GM19463 (cell line): ENCODE measurements around the gene FAM229A.

Source experiments
- ATAC-seq: cut with Tn5 transposase; IDR thresholded peaks from one replicate; pipeline ENCODE4 v1.9.1; 2021; ENCODE audit warnings: mild to moderate bottlenecking, moderate library complexity; ENCODE audit not compliant: unreplicated experiment

FAM229A gene

DNA sequence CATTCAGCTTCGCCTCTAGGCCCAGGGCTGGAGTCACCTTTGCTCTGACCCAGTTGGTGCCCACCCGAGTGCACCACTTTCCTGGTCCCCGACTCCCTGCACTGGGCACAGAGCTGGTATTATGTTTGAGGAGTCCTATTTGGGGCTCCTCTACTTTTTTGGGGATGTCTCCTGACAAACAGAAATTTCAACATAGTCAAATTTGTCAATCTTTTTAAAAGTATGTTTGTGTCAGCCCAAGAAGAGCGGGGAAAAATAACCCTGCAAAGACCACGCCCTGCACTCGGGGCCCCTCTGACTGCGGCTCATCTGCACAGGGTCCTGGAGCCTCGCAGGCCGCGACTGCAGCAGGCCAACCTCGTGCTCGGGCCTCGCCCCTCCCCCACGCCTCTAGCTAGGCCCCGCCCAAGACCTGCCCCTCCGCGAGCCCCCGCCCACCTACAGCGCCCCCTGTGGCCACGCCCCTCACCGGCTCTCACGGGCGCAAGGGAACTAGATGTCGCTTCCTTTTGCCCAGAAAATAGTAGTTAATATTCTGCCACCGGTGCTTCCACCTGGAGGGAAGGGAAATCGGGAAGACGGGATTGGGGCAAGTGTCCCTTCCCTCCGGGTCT is 11.4 kb downstream of the FAM229A start:
- ATAC-seq = peak; percentile 36

DNA sequence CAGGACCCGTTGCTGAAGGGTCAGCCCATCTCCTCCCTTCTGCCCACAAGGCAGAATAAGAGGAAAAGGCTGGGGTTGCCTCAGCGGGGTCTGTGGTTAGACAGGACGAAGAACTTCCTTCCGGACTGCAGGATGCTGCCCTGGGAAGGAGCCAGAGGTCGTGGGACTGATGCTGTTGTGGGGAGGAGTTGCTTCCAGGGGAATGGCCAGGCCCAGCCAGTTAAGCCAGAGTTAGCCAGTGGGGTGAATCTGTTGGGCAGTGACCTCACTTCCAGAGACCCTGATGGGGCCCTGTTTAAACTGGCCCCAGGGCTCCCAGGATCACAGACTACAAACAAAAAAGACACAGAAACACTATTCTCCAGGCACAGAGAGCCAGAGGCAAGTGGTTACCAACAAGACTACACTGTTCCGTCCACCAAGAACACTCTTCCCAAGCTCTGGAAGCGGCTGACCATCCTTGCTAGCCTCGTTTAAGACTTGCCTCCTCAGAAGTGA is 13.0 kb downstream of the FAM229A start:
- ATAC-seq = no peak

DNA sequence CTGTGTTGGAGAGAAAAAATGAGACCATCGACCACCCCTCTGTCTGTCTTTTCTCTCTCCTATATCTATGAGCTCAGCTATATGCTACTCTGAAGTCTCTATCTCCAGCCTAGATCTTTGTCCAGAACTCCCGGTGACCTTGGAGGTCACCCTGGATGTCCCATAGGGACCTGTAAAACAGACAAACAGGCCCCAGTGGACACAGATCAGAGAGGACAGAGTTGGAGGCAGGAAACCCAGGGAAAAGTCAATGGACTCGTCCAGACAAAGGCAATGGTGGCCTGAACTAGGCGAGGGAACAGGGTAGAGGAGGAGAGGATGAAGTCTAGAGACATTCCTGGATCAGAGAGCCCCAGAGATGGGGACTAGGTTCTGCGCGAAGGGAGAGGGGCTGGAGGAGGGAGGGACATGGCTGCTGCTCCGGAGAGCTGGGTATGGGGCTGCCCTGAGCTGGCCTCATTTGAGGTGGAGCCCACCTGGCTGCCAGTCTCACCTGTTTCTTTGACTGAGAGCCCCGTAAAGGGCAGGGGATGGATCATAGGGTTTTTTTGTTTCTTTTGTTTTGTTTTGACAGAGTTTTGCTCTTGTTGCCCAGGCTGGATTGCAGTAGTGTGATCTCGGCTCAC is 15.6 kb downstream of the FAM229A start:
- no peak for ATAC-seq

DNA sequence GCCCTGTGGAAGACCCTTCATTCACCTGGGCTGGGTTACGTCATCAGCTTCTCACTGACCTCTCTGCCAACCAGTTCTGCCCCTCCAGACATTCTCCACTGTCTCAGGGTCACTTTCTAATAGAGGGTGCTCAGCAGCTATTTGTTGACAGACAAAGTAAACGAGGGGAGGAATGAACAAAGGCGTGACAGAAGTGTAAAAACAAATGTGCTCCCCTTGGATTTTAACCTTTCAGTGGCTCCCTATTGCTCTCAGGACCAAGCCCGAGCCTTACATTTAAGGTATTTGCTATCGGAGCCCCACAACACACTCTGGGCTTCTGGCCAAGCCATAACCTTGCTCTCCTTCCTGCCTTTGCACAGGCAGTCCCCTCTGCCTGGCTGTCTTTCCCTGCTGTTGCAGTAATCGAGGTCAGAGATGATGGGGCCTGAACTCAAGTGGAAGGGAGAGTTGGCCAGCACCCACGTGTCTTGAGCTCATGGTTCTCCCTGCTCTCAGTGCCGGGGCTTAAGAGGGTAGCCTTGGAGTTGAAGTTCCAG is 16.9 kb downstream of the FAM229A start:
- no peak for ATAC-seq

DNA sequence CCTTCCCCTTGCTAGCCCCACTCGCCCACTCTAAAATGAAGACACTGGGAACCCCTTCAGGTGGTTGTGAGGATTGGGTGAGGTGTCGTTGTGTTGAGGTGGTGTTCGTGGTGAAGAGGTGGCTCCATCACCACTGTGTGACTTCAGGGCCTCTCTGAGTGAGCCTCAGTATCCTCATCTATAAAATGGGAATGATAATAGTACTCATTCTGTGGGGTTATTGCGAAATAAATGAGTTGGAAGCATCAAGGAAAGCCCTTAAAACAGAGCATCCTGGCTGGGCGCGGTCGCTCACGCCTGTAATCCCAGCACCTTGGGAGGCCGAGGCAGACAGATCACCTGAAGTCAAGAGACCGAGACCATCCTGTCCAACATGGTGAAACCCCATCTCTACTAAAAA is 19.6 kb downstream of the FAM229A start:
- ATAC-seq = no peak

DNA sequence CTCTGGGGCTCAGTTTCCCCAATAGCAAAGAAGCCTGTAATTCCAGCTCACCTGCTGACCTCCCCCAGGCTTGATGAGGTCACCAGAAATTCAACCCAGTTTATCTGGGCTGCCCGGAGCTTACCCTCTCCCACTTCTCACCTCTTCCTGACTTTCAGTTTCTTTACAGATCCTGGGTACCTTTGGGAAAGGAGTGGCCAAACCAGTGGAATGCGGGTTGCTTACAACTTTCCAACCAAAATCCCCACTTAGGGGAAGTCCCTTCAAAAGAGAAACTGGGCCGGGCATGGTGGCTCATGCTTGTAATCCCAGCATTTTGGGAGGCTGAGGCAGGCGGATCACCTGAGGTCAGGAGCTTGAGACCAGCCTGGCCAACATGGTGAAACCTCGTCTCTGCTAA is 20.3 kb downstream of the FAM229A start:
- ATAC-seq = no peak

DNA sequence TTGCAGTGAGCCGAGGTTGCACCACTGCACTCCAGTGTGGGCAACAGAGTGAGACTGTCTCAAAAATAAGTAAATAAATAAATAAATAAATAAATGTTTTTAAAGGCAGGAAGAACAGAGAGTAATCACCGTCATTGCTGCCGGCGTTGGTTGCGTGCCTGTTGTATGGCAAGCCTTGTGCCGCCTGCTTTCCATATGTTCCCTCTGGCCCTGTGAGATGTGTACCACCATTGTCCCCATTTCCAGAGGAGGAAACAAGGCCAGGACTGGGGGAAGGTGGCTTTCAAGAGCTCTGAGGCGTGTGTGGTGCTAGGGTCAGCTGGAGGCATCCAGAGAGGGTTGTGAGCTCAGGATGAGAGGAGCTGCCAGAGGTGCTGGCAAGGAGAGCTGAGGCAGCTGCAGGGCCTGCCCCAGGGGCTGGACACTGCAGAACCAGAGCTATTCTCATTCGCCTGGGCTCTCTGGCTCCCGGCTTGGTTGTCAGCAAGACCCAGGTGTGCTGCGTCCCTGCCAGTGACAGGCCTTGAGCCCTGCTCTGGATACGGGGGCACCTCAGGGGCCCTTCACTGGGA is 21.0 kb downstream of the FAM229A start:
- no peak for ATAC-seq

DNA sequence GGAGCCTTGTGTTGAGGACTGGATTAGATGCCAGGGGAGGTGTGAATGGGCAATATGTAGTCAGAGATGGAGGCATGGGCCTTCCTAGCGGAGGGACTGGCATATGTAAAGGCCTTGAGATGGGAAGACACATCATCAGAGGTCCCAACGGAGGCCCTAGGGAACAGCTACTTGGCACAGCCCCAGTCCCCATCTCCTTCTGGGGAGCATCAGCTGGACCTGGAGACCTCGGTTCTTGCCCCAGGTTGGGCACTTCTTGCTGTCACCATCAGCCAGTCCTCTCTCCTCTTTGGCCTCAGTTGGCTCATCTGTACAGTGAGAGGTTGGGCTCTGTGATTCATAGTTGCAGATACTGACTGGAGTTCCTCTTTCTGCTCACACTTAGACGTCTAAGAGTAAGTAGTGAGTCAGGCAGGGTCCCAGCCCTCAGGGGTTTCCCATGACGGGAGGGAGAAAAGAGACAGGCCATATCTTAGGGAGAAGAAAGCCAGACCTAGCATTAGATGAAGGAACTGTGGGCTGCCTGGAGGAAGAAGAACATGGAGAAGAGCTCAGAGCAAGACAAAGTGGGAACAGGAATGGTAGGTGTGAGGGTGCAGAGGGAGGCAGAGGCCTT is 22.8 kb downstream of the FAM229A start:
- peak; percentile 34 for ATAC-seq

DNA sequence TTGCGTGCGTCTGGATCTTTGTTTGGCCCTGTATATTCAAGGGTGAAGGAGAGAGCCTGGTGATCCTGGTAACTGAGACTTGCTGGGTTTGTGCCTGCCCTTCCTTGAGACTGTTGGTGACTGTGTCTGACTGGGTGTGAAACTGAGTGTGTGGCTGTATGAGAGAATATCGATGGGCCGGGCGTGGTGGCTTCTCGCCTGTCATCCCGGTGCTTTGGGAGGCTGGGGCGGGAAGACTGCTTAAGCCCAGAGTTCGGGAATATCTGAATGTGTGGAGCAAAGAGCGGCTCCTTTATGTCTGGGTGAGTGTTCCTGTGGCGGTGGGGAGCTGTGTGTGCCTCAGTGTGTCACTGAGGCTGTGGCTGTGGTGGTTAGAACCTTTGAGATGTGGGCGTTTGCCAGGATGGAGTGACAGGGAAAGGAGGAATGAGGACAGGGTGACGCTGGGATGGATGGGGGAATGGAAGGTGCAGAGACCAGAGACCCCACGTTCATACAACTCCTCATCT is 23.6 kb downstream of the FAM229A start:
- no peak for ATAC-seq

DNA sequence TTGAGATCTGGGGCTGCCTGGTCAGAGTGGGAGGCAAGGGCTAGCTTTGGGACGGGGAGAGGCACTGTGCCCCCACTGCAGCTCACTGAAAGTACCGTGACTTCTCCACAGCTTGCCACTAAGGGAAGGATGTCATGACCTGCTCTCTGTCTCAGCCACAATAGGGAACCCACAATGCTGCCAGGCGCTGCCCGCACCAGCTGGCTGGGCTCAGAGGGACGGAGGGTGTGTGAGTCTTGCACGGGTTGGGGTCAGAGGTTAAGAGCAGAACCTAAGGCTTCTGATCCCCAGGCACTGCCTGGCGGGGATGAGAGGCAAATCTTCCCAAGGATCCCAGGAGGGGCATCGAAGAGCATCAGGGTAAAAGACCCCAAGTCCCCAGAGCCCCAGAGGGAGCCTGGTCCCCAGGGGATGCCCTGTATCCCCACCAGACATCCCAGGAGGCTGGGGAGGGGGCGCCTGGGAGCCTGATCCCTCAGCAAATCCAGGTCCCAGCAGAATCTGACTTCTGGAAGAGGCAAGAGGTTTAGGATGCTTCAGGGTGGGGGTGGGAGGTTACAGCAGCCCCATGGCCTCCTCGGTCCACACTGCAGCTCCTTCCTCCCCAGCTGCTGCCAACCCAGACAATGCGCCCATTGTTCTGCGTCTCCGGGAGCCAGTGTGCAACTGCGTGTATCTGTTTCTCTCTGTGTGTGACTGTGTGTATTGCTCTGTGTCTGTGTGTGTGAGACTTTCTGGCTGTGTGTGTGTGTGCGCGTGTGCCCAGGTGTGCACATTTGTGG is 24.2 kb downstream of the FAM229A start:
- ATAC-seq = peak; percentile 33

DNA sequence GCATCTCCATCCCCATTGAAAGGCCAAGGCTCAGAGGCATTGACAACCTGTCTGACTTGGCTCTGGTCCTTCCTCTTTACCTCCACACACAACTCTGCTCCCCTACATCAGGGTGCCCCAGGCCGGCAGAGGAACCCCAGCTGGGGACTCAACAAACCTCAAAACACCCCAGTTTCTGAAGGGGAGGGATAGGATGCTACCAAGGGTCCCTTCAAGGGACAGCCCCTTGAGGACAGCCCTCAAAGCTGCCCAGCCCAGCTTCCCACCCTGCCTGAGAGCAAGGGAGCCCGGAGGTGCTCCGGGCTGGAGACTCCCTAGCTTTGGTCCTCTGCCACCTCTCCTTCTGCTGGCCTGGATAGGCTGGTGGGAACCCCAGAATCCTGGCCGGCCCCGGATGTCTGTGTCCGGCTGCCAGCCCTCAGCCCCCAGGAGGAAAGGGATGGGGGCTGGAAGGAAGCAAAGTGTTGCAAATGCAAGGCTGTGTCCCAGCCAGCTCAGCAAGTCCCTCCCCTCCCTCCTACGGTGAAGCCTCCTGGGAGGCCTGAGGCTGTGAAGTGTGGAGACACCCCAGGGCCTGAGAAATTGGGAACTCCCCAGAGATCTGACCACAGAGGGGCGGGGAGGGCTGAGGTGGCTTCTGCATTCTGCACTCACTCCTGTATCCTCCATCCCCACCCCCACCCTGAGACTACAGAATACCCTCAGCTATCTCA is 25.2 kb downstream of the FAM229A start:
- peak; percentile 30 for ATAC-seq

DNA sequence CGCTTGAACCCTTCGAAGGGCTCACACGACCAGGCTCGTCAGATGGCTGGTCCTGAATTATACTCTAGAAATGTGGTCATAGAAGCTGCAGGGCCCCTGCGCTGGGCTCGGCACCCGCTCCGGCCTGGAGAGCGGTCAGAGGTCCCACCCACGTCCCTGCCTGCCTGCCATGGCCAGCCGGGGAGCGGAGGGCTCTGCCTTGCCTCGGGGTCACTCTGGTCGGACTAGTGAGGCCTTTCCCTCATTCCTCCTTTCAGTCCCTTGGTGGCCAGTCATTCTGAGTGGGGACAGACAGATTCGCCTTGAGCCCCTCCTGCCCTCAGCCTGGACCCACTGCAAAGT is 25.7 kb downstream of the FAM229A start:
- ATAC-seq = no peak

DNA sequence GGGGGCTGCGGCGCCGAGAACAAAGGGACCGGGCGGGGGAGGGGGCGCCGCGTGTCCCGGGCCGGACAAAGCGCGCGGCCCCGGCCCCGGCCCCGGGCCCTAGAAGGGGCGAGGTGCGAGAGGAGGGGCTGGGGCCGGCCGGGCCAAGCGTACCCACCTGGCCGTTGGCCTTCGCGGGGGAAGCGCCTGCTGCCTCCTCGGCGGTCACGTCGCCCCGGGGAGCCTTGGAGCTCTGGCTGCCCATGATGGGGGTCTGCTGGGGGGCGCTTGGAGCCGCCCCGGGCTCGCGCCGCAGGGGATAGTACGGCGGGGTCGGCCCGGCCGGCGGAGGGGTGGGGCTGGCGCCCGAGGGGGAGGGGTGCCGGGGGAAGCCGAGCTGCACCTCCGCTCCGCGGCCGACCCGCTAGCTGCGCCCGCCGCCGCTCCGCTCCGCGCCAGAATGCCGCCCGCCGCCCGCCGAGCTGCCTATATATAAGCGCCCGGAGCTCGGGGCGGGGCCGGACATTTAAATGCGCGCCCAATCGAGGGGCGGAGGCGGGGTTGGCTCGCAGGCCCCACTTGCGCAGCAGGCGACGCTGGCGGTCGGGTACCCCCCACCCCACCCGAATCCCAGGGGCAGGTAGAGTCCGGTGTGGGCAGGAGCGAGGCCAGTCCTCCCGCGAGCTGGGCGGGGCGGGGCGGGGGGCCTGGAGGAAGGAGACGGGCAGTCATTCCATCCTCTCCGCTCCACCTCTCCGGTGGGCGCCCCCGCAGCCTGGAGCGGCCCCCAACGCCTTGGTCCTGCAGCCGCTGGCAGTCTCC is 26.3 kb downstream of the FAM229A start, which contains the start of gene MARCKSL1:
TSS of gene MARCKSL1 (minus strand) at position 444 of the 801 bp plus-strand sequence. CDS start at position 244, 200 bp downstream.
- peak; percentile 29 for ATAC-seq

DNA sequence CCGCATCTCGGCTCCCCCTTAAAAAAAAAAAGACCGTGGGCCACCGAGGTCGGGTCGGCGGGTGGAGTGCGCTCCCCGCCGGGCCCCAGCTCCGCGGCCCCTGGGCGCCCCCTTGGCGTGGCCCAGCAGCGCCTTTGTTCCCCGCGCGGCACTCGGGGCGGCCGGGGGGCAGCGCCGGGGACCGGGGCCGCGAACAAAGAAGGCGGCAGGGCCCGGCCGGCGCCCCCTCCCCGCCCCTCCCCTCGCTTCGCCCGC is 26.8 kb downstream of the FAM229A start:
- no peak for ATAC-seq

DNA sequence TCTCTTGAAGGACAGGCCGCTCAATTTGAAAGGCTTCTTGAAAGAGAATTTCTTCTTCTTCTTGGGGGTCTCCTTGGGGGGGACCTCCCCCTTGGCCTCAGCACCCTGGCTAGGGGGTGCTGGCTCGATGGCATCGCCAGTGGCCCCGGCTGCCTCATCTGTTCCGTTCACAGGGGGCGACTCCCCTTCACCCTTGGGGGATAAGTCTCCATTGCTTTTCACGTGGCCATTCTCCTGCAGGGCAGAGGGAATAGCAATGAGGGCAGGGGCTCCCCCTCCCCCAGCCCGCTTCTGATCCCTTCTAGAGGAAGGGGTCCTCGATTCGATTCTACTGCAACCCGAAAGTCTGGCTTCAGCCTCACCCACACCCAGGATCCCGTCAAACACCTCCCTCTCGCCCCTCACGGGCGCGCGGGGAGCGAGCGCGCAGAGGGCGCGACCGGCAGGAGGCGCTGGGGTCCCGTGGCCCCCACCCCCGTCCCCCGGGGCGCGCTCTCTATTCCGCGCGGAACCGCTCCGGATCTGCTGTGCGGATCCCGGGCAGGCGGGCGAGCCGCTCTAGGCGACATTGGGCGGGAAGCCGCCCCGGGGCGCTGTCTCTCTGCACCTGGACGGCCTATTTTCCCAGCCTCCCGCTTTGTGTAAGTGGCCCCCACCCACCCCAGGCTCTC is 27.3 kb downstream of the FAM229A start:
- ATAC-seq = no peak

DNA sequence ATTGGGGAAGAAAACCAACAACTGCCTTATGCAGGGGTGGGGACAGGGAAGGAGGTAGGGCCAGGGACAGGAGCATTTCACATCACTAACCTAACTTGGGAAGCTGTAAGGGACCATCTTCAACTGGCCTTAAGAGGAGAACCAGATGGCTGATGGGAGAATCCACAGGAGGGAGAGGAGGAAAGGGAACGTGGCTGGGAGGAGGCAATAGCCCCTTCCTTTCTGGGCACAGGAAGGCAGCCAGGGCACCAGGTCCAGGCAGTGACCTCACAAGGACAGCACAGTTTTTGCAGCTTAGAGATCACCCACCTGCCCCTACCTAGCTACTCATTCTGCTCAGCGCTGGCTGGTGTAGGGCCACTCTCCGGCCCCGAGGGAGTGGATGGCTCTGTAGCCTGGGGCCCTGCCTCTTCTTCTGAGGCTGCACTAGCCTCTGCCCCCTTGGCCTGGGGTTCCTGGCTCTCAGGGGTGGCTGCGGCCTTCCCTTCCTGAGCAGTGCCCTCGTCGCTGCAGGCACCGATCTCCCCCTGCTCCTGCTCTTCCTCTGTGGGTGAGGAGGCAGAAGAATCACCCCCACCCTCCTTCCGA is 27.9 kb downstream of the FAM229A start:
- ATAC-seq = no peak

DNA sequence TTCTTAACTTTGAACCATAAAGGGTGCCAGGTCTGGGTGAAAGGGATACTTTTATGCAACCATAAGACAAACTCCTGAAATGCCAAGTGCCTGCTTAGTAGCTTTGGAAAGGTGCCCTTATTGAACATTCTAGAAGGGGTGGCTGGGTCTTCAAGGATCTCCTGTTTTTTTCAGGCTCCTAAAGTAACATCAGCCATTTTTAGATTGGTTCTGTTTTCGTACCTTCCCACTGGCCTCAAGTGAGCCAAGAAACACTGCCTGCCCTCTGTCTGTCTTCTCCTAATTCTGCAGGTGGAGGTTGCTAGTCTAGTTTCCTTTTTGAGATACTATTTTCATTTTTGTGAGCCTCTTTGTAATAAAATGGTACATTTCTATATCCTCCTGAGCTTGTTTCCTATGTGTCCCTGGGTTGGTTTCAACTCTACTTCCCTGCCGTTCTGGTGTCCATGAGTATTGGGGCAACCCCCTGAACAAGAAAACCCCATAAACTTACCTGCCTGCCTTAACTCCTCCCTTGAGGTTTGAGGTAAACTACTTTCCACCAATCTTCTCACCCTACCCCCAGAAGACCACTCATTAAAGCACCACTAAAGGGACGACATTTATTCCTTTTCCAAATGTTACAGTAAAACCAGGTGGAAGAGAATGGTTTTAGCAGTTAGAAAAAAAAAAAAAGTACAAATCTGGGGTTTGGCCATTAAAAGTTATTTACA is 28.9 kb downstream of the FAM229A start:
- ATAC-seq = no peak
